Stimulated activated CD8-positive, alpha-beta memory T cell treated with anti-CD3 and anti-CD28 coated beads, Interleukin-2, amount 100 ng/mL, for 1 hour (primary cell): ENCODE measurements around the gene TPM2.

ENCODE experiments used
- DNase-seq, 2 donors: peaks; one replicate each; pipeline ENCODE4 v3.0.0-alpha.2; 2020; ENCODE audit warnings: low read depth in 2 of 2

Gene TPM2

DNA sequence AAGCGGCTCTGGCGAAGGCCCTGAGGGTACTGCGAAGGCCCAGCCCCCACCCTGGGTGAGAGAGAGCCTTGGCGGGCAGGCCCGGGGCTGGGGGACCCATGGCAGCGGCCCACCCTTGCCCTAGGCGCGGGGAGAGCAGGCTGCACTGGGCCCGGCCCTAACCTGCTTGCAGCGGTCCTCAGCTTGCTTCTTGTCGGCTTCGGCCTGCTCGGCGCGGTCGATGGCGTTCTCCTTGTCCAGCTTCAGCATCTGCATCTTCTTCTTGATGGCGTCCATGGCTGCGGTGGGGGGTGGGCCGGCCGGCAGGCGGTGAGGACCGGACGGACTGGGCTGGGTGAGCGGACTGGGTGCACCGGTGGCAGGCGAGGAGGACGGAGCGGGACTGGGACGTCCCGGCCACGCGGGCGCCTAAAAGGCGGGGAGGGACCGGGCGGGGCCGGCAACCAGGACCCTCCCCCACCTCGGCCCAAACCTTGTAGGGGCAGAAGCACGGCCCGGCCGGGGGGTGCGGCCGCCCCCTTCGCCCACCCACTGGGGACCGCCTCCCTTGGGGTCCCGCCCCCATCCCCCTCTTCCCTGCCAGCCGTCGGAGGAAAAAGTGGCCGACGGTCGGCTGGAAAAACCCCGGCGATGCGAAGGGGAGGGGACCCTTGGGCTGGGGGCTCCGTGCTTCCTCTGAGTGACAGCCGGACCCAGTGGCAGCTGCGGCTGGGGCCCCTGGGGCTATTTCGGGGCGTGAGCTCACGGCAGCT lies at the start of gene TPM2:
Gene TPM2, minus strand, starts transcription at position 384 of the 752 bp plus-strand sequence. Its CDS starts 108 bp downstream, at position 276.
- DNase-seq = no peak

DNA sequence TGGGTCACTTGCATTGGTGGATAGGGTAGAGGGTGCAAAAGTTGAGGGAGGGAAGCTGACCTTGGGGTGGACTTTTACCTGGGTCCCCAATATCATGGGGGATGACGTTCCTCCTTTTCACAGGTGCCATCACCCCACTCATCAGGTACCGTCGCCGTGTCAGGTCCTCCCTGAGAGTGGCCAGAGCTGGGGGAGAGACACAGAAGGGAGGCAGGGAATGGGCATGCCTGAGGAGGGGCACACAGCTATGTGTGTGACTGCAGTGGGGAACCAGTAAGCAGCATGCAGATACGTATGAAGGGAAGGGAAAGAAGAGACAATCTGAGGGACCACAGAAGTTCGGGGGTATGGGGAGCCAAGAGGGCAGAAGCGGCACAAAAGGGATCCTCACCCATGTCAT lies 49.2 kb upstream of the TPM2 start:
- DNase-seq = no peak

GRCh38 chr9:35738186-35738585 lies 48.5 kb upstream of the TPM2 start:
- DNase-seq = no peak

DNA sequence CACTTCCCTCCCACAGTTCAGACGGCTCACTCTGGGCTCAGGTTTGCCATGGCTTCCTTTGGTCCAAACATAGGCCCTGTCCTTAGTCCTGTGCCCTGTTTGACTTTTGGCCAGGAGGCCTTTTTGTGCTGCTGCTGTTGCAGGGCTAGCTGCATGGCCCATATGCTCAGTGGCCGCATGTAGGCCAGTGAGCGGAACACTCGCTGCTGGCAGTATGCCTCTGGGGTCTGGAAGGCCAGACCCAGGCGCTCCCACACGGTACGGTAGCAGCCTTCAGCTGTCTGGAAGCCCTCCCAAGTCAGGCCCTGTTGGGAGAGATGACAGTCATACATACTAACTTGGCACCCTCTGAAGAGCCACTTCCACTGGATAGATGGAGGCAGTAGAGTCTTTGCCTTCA lies 47.4 kb upstream of the TPM2 start:
- no peak for DNase-seq

- no peak for DNase-seq
These were observed 46.5 kb upstream of the TPM2 start for GRCh38 chr9:35736201-35736633.

DNA sequence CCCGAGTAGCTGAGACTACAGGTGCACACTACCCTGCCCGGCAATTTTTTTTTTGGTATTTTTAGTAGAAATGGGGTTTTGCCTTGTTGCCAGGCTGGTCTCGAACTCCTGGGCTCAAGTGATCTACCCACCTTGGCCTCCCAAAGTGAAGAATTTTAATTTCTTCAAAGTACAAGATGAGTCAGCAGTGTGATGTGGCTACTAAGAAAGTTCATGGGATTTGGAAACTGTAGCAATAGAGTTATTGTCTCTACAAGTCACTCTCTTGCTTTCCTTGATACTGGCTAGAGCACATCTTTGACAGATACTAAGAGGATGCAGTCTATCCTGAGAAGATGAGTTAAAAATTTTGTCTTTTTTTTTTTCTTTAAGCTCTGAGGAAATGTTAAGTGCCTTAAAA lies 44.4 kb upstream of the TPM2 start:
- no peak for DNase-seq

GRCh38 chr9:35732800-35733541 lies 43.2 kb upstream of the TPM2 start:
- no peak for DNase-seq

GRCh38 chr9:35732185-35732799 lies 42.6 kb upstream of the TPM2 start, which contains the start of the genes CREB3 and TLN1:
TSS of gene CREB3 (plus strand) at chr9:35732666. CDS start at chr9:35732773, 107 bp downstream.
TSS of gene TLN1 (minus strand) at chr9:35732195. CDS start at chr9:35725694, 6,501 bp downstream.
- DNase-seq = peak; percentile 89 to 94

GRCh38 chr9:35731415-35732184 lies 41.9 kb upstream of the TPM2 start:
- no peak for DNase-seq

GRCh38 chr9:35730486-35730854 lies 40.7 kb upstream of the TPM2 start:
- no peak for DNase-seq

DNA sequence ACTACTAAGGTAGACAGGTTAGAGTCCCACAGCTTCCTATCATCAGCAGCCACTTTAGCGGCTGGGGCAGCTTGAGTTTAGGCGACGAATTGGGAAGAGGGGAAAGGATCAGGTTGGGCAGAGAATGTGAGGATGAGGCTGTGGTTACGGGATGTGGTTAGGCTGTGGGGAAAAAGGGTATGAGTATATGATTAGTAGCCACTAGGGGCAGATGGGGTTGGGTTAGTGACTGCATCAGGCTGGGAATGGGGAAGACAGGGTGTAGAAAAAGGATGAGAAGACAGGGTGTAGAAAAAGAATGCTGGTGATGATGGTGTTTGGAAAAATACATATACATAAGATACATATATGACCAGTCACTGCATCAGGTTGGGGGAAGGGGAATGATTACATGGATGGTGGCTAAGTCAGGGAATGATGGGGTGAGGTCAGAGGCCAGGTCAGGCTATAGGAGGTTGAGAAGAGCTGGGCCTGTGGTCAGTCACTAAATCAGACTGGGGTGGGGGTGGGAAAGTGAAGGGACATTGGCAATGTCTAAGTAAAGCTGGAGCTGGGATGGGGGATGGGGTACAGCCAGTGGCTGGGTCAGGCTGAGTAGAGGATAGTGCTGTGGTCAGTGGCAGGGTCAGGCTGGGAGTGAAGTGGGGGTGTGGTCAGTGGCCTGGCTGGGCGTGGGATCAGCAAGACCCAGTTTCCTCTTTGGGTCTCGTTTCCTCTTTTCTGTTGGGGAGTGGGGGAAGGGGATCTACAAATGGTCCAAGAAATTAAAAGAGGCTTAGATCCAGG lies 40.2 kb upstream of the TPM2 start:
- no peak for DNase-seq

GRCh38 chr9:35729101-35729500 lies 39.4 kb upstream of the TPM2 start:
- no peak for DNase-seq

- DNase-seq = no peak
These were observed 38.6 kb upstream of the TPM2 start for GRCh38 chr9:35728041-35728971.

DNA sequence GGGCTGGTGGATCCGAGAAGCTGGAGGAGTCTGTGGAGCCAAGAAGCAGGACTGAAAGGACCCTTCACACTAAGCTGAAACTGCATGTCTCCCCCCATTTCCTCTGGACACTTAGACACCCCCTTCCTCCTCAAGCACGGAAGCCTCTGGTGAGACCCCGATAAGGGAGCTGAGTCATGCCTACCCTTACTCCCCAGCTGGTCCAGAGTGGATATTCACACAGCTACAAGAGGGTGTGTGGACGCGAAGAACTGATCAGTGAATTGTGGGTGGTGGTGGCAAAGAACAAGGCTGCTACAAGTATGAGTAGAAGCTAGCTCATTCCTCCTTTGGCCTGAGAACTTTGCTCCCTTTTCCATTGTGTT lies 37.9 kb upstream of the TPM2 start:
- DNase-seq = no peak

GRCh38 chr9:35726931-35727330 lies 37.2 kb upstream of the TPM2 start:
- no peak for DNase-seq

GRCh38 chr9:35725362-35725761 lies 35.6 kb upstream of the TPM2 start:
- no peak for DNase-seq

- no peak for DNase-seq
These were observed 34.2 kb upstream of the TPM2 start for GRCh38 chr9:35723908-35724307.

- no peak for DNase-seq
These were observed 33.7 kb upstream of the TPM2 start for GRCh38 chr9:35723426-35723825.

DNA sequence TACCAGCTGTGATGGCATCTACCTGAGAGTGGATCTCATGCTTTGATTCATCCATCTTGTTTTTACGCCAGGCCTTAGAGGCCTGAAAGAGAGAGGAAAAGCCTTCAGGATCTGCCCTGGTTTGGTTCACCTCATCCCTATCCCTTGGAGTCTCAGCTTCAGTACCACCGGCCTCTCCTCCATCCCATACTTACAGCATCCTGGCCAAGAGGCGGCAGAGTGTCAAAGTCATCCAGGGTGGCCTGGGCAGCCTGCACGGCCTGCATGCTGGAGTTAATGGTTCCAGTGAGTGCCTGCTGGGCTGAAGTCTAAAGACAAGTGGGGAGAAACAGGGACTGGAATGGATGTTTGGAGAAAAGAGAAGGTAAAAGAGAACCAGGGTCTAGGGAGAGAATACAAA lies 29.8 kb upstream of the TPM2 start:
- no peak for DNase-seq
